HG03342 (cell line): ENCODE data around the gene OR2T35.

Source experiments
- ATAC-seq: cut with Tn5 transposase; IDR thresholded peaks from one replicate; pipeline ENCODE4 v1.9.1; 2021; ENCODE audit warnings: mild to moderate bottlenecking, moderate library complexity; ENCODE audit not compliant: unreplicated experiment

Gene OR2T35

GRCh38 chr1:248627971-248628844, 16.9 kb downstream of the OR2T35 start:
- ATAC-seq: peak; percentile 93

DNA sequence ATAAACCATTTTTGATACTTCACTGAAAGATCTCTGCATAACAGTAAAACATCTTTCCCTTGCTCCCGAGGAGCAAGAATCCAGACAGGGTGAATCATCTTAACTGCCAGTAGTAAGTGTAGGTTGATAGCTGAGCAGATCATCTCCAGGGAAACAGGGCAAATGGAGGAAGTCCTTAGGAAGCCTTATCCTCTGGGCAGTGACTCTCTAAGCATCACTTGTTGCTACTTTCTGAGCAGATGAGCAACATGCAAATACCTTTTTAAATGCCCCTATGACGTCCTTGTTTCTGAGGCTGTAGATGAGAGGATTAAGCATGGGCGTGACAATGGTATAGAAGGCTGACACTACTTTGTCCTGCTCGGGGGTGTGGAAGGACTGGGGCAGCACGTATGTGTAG, 19.1 kb downstream of the OR2T35 start:
- ATAC-seq: no peak

DNA sequence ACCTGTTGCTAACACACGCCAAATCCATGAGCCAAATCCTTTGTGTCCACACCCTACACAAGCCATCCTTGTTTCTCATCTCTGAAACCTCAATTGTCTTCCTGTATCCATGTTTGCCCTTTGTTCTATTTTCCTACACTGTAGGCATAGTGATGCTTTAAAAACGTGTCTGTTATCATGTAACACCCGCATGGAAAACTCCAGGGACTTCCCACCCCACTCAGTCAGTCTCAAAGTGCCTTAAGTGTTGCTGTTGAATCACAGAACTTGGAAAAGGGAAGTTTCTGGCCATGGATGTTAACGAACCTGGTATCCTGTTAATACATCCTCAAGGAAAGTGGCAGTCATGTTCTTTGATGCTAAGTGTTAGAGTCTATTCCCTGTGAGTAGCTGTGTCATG, 19.9 kb downstream of the OR2T35 start:
- no peak for ATAC-seq

DNA sequence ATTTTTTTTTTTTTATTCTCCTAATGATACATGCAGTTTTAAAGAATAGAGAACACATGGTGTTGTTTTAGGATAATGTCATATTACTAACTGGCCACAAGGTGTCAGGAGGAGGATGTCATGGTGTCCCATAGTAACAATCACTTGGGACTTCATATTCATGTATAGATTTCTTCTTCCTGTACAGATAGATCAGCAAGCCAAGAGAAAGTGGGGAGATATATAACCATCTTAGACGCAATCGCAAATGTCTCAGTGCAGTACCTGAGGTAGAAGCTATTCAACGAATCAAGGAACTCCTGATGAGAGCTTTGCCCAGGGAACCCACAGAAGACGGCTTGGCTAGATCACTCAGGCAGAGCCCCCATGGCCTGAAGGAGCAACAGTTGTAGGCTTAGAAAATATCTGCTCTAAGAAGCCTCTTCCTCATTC, 22.5 kb downstream of the OR2T35 start:
- ATAC-seq: peak; percentile 95

DNA sequence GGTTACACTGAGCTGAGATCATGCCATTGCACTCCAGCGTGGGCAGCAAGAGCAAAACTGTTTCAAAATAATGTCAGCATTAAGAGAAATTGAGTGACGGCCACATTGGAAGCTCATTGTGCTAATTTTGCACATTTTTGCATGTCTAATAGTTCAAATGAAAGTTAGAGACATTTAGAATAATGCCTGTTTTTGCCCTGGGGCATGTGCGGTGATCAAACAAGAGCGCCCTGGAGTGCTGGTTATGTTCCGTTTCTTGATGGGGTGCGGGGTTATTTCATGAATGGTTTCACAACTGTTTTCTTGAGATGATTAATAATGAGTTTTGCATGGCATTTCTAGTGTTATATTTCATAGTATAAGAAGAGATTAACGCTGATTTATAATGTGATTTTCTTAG, 23.3 kb downstream of the OR2T35 start:
- no peak for ATAC-seq

DNA sequence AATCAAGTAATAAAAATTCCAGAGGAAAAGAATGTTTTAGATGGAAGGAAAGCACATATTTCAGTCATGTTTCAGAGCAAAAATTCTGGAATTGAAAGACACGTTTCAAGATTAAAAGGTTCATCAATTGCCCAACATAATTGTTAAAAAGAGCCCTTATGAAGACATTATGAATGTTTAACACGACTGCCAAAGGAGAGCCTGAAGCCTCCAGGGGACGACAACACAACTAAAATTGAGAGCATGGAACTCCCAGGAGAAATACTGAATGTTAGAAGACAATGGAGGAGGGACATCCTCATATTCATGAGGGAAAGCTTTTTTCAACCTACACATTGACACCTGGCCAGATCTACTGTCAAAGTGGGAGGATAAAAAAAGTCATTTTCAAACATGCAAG, 26.2 kb downstream of the OR2T35 start:
- no peak for ATAC-seq

GRCh38 chr1:248618119-248618518, 27.0 kb downstream of the OR2T35 start:
- ATAC-seq: no peak

DNA sequence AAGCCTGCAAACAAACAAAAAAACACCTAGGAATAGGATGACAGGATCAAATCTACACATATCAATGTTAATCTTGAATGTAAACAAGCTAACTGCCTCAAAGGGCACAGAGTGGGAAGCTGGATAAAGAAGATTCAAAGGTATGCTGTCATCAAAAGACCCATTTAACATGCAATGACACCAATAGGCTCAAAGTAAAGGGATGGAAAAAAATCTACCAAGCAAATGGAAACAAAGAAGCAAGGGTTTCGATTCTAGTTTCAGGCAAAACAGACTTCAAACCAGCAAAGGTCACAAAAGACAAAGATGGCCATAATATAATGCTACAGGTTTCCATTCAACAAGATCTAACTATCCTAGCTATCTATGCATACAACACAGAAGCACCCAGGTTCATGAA, 31.3 kb downstream of the OR2T35 start:
- ATAC-seq: no peak

GRCh38 chr1:248611883-248612414, 33.1 kb downstream of the OR2T35 start:
- no peak for ATAC-seq

- no peak for ATAC-seq
Observed at GRCh38 chr1:248610301-248610700, 34.8 kb downstream of the OR2T35 start.

DNA sequence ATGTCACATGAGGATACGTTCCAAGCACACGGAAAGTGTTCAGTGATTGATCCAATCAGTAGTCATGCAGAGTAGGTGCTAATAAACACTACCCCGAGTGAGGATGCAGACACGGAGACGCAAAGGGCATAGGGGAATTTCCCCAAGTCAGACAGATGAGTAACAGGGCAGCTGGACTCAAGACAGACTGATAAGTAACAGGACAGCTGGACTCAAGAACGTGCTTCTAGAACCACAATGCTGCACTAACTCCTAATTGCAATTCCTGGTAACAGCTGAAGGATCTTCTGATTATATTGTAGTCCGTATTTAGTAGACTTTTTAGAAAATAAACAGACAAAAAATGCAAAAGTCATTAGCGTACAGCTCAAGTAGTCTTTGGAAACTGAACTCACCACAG, 45.7 kb downstream of the OR2T35 start:
- ATAC-seq: no peak

DNA sequence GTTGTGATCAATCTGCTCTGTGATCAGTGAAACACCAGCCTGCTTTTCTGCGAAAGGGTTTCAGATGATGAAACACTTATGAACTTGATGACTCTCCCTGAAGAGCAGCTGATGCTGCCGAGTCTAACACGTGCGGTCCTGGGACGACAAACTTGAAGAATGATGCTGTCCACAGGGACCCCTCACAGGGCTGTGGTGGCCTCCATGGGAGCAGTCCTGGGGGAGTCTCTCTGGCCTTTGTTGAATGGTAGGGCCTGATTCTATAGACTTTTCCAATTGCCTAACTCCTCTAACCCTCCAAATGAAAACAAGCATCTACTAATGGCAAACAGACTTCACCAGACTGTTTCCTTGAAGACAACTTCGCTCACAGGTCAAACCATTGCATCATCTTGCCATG, 47.5 kb downstream of the OR2T35 start, which contains the start of gene OR2T10:
Gene OR2T10, minus strand, starts transcription at position 112 of the 400 bp plus-strand sequence. CDS start 3,932 bp downstream, outside the sequence.
- no peak for ATAC-seq

DNA sequence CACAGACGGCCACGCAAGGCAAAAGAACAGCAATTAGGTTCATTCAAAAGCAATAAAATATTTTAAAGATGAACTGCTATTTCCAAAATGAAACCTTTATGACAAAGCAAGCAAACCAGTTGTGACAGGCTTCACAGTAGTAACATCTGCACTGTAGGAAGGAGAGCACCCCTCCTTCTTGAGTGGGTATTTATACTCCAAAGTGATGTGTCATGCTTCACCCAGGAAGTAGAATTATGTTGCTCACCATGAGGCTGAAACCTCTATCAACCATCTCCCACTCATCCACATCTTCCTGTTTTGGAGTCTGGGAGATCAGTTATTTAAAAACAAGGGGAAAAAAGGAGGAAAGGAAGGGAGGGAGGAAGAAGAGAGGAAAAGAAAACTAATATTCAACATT, 48.5 kb downstream of the OR2T35 start:
- no peak for ATAC-seq

GRCh38 chr1:248593226-248593625, 51.9 kb downstream of the OR2T35 start:
- ATAC-seq: no peak

DNA sequence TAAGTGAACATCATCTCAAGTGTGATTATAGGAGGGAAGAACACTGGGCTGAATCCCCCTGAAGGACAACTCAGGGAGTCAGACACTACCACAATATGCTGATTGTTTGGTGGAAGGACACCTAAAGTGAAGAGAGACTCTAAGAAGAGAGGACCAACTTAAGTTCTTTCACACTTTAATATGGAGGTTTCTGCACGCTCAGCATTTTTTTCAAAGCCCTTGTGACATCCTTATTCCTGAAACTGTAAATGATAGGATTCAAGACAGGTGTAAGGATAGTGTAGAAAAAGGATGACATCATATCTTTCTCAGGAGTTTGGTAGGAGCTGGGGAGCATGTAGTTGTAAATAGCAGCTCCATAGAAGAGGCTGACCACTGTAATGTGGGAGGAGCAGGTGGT, 52.4 kb downstream of the OR2T35 start:
- ATAC-seq: no peak

GRCh38 chr1:248590055-248590454, 55.0 kb downstream of the OR2T35 start:
- no peak for ATAC-seq

DNA sequence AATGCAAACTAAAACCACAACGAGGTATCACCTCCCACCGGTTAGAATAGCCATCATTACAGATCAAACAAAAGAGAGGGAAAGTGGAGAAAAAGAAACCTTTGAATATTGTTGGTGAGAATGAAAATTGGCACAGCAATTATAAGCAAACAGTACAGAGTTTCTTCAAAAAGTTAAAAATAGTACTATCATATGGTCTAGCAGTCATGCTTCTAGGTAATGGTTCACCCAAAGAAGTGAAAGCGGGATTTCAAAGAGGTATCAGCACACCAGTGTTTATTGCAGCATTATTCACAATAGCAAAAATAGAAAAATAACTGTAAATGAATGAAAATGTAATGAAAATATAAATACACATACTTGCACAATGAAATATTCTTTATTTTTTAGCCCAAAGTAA, 55.7 kb downstream of the OR2T35 start:
- no peak for ATAC-seq
